Measurements from ENCODE around the gene AMDHD1.

AMDHD1 gene

GRCh38 chr12:95976416-95976832 is 33.3 kb downstream of the AMDHD1 start:
- DNase-seq, result no peak
- TF ChIP-seq POLR2A (IDR thresholded peaks at IDR 0.05; ENCODE audit: low read length) (no peak), GATA1 (IDR thresholded peaks at IDR 0.05; ENCODE audit: low read depth, low read length) (no peak)

- DNase-seq, result no peak
- no peak for TF ChIP-seq GATA1 (IDR thresholded peaks at IDR 0.05; ENCODE audit: low read depth, low read length)
- no peak for TF ChIP-seq POLR2A (IDR thresholded peaks at IDR 0.05; ENCODE audit: low read length)
Measured at GRCh38 chr12:95977764-95978305, 34.7 kb downstream of the AMDHD1 start.

- no peak for DNase-seq
- TF ChIP-seq GATA1 (IDR thresholded peaks at IDR 0.05; ENCODE audit: low read depth, low read length) (no peak), POLR2A (IDR thresholded peaks at IDR 0.05; ENCODE audit: low read length) (no peak)
Measured at GRCh38 chr12:95978351-95978750, 35.2 kb downstream of the AMDHD1 start.

- no peak for DNase-seq
- no peak for TF ChIP-seq GATA1 (IDR thresholded peaks at IDR 0.05; ENCODE audit: low read depth, low read length)
- no peak for TF ChIP-seq POLR2A (IDR thresholded peaks at IDR 0.05; ENCODE audit: low read length)
Measured at GRCh38 chr12:95978774-95979173, 35.6 kb downstream of the AMDHD1 start.

DNA sequence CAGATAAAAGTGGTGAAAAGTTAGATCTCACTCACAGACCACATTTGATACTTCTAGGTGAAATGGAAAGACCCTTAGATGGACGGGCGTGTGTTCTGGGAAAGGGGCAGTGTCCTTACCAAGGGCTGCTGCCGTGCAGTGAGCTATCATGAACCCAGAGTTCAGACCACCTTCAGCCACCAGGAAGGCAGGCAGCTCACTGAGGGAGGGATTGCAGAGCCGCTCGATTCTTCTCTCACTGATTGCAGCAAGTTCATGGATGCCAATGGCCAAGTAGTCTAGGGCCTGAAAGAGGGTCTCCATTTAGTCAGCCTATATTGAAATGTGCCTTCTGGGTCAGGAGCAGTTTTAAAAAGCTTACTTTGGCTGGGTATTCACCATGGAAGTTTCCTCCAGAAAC is 37.3 kb downstream of the AMDHD1 start:
- TF ChIP-seq GATA1 (IDR thresholded peaks at IDR 0.05; ENCODE audit: low read depth, low read length), result no peak
- no peak for TF ChIP-seq POLR2A (IDR thresholded peaks at IDR 0.05; ENCODE audit: low read length)
- DNase-seq, result no peak

- TF ChIP-seq POLR2A (IDR thresholded peaks at IDR 0.05; ENCODE audit: low read length), result no peak
- no peak for TF ChIP-seq GATA1 (IDR thresholded peaks at IDR 0.05; ENCODE audit: low read depth, low read length)
- no peak for DNase-seq
Measured at GRCh38 chr12:95982602-95983001, 39.5 kb downstream of the AMDHD1 start.

GRCh38 chr12:95984682-95985081 is 41.6 kb downstream of the AMDHD1 start:
- TF ChIP-seq POLR2A (IDR thresholded peaks at IDR 0.05; ENCODE audit: low read length) (no peak), GATA1 (IDR thresholded peaks at IDR 0.05; ENCODE audit: low read depth, low read length) (no peak)
- no peak for DNase-seq

GRCh38 chr12:95986635-95987570 is 43.8 kb downstream of the AMDHD1 start:
- no peak for DNase-seq
- TF ChIP-seq GATA1 (IDR thresholded peaks at IDR 0.05; ENCODE audit: low read depth, low read length) (no peak), POLR2A (IDR thresholded peaks at IDR 0.05; ENCODE audit: low read length) (no peak)

DNA sequence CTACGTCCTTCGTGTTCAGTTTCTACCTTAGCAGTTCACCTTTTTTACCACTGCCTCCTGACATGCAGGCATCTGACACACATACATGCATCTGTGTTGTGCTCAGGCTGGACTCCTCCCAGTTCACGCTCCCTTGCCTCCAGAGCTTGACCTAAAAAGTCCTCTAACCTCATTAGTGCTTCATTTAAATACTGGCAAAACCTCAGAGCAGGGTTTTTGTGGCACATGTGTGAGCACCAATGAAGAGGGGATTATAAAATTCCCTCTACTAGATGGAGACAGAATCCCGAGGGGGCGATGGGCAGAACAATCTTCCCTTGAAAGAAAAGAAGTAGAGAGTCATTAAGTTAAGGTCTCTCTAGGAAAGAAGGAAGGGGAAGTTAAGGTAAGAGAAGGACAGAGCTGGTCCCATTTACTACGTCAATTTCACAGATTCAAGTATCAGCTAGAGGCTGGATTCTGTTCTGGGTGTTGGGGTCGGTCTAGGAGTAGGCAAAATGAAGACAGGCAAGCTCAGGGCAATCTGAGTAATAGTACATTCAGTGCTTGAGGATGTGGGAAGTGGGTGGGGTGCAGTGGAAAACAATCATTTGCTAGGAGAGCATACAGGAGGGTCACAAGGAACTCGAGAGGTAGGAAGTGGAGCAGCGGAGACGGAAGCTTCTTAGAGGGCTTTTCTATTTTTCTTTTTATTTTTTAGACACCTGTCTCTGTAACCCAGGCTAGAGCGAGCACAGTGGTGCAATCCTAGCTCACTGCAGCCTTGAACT is 45.6 kb downstream of the AMDHD1 start:
- TF ChIP-seq GATA1 (IDR thresholded peaks at IDR 0.05; ENCODE audit: low read depth, low read length), result no peak
- no peak for TF ChIP-seq POLR2A (IDR thresholded peaks at IDR 0.05; ENCODE audit: low read length)
- DNase-seq, result no peak

DNA sequence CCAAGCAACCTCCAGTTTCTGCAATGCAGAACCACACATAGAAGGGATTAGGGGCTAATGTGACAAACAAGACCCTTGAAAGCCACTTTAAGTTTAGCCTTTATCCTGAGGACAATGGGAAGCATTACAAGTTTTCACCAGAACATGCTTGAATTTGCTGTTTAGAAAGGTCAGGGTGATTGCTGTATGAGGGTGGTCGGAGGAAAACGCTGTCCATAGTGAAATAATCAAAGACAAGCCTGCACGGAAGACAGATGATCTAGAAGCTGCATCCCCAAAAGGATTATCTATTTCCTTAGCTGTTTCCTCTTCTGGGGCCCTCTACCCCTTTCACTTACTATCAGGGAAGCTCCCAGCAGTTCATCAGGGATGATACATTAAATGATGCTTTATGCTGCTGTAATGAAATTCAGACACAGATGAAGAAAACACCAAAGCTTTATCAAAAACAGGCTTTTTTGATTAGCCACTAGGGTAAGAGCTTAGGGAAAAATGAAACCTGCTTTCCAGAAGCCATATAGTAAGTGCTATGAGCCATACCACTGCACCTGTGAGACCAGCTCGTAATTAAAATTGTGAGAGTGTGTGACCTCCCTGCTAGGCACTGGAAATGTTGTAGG is 46.5 kb downstream of the AMDHD1 start:
- TF ChIP-seq GATA1 (IDR thresholded peaks at IDR 0.05; ENCODE audit: low read depth, low read length), result no peak
- no peak for TF ChIP-seq POLR2A (IDR thresholded peaks at IDR 0.05; ENCODE audit: low read length)

DNA sequence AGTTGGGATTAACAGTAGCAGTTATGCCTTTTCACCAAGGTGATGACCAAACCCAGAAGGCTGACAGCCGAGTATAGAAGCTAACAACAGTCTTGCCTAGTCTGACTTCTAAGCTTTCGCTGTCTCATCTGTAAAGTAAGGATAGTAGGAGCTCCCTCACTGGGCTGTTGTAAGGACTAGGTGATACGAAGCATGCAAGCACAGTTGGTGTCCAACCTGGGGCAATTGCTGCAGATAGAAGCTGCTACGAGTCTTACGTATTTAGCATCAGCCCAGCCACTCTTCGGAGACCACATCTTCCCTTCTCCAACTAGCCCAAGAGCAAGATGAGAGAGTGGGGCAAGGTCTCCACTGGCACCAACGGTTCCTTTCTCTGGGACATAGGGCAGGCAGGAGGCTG is 47.0 kb downstream of the AMDHD1 start:
- no peak for TF ChIP-seq POLR2A (IDR thresholded peaks at IDR 0.05; ENCODE audit: low read length)
- no peak for TF ChIP-seq GATA1 (IDR thresholded peaks at IDR 0.05; ENCODE audit: low read depth, low read length)
- no peak for DNase-seq

More for the DNA sequence above, 46.5 kb downstream of the AMDHD1 start:
- DNase-seq, result no peak

- DNase-seq, result no peak
- no peak for TF ChIP-seq POLR2A (IDR thresholded peaks at IDR 0.05; ENCODE audit: low read length)
- TF ChIP-seq GATA1 (IDR thresholded peaks at IDR 0.05; ENCODE audit: low read depth, low read length), result no peak
Measured at GRCh38 chr12:95993907-95994306, 50.8 kb downstream of the AMDHD1 start.

DNA sequence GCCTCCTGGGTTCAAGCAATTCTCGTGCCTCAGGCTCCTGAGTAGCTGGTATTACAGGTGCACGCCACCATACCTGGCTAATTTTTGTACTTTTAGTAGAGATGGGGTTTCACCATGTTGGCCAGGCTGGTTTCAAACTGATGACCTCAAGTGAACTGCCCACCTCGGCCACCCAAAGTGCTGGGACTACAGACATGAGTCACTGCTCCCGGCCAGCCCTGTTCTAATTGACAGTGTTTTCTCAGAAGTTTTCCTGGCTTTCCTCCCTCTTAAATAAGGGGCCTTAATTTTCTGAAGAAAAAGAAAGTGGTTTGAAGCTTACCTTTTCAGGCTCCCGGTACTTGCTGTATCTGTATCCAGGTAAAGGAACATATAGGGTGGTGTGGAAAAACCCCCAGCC is 51.3 kb downstream of the AMDHD1 start:
- TF ChIP-seq GATA1 (IDR thresholded peaks at IDR 0.05; ENCODE audit: low read depth, low read length) (no peak), POLR2A (IDR thresholded peaks at IDR 0.05; ENCODE audit: low read length) (no peak)
- no peak for DNase-seq

Data from erythroblast (primary cell).